ENCODE measurements around the gene ZSCAN26.
A peak's percentile ranks its signal among the peaks of the same experiment; 100 is the strongest.
"Not testable (repeated sequence)": the region's sequence is repeated elsewhere in the genome, so short reads cannot be mapped to it uniquely, and the experiment has no call there.

The ZSCAN26 gene

DNA sequence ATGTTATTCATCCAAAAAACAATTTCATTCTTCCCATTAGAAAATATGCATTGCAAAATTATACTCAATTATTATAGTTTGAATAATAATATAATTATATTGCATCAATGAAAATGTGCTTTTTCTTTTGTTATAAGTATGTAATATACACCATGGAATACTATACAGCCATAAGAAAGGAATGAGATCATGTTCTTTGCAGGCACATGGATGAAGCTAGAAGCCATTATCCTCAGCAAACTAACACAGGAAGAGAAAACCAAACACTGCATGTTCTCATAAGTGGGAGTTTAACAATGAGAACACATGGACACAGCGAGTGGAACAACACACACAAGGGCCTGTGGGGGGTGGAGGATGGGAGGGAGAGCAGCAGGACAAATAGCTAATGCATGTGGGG, 9.9 kb upstream of the ZSCAN26 start:
- no peak for DNase-seq

DNA sequence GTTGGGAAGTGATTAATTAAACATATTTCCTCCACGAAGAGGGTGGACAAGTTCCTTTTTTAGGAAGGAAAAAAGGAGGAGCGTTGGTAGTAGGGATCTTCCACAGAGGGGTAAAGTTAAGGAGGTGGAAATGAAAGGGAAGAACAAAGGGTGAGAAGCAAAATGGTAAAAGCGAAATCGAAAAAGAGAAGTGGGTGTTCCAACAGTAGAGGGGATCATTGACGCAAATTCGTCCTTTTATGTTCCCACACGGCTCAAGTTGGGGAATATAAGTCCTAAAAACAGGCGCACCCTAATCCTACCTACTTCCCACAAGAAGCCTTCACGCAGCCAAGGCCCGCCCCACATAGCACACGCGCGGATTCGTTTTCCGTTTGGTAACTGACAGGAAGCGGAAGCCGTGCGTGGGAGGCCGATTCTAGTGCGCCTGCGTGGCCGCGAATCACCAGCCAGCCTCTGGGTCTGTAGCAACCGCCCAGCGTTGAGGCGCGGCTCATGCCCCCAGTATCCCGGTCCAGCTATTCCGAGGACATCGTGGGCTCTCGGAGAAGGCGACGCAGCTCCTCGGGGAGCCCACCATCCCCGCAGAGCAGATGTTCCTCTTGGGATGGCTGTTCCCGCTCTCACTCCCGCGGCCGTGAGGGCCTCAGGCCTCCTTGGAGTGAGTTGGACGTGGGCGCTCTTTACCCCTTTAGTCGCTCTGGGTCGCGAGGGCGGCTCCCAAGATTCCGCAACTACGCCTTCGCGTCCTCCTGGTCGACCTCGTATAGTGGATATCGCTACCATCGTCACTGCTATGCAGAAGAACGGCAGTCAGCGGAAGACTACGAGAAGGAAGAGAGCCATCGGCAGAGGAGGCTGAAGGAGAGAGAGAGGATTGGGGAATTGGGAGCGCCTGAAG, 7.8 kb upstream of the ZSCAN26 start, which contains the start of gene NKAPL:
NKAPL (plus strand) TSS at position 421 of the 901 bp plus-strand sequence; CDS start at position 496, 75 bp downstream.
- peak; percentile 77 for DNase-seq

GRCh38 chr6:28263922-28264321, 3.0 kb upstream of the ZSCAN26 start:
- DNase-seq = no peak

DNA sequence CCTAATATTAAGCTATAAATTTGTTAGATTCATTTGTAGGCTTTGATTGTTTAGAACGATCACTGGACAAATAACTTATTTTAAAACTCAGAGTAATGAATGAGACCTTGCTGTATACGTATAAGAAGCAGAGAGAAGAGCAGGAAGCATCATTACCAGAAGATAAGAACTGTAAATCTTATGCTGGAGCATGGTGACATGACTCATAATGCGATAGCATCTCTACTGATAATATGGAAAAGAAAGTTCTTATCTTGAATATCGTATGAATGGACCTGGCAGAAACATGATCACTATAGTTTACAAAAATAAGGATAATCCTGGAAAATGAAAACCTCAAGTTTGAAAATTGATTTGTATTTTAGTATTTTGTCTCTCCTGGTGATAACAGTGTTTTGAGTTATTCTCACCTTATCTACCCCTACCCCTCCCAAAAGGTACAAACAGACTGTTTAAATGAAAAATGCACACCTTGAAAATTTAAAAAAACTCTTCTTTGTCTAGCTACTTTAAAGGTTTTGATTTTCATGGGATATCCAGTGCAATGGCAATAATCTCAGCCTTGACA, 2.0 kb upstream of the ZSCAN26 start:
- DNase-seq = no peak

DNA sequence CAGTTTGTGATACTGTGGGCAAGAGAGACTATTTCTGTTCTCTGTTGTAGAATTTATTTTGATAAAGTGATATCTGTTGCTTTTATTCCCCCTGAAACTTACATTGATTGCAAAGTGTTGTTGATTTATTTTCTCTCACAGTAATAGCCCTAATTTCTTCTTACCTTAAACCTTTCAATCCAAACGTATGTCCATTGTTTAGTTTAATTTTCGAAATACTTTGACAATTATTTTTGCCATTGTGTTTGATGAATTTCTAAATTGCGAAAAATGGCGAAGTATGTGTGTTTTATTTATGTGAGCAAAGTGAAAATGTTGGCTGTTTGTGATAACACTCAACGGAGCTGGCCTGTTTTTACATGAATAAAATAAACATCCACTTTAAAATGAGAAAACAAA, 381 bp upstream of the ZSCAN26 start:
- DNase-seq = no peak

DNA sequence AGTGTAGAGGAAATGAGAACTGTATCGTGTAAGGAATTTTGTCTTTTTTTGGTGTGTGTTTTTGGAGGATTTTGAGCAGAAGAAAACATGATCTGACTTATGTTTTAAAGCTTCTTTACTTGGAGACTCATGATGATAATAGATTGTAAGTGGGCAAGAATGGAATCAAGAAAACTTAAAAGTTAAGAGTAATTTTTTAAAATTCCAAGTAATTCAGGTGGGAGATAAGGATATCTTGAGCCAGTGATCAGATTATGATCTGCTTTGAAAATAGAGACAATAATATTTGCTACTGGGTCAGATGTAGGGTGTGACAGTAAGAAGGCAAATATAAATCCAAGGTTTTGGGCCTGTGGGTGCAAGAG, 734 bp downstream of the ZSCAN26 start:
- DNase-seq = no peak

DNA sequence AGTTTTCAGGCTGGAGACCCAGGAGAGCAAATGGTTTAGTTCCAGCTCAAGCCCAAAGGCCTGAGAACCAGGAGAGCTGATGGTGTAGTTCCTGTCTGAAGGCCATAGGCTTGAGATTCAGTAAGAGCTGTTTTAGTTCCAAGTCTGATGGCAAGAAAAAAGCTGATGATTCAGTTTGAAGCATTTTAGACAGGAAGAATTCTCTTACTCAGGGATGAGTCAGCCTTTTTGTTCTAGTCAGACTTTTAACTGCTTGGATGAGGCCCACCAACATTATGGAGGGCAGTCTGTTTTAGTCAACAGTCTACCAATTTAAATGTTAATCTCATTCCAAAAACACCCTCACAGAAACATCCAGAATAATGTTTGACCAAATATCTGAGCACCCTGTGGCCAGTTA, 2.5 kb downstream of the ZSCAN26 start:
- DNase-seq = peak; percentile 80

DNA sequence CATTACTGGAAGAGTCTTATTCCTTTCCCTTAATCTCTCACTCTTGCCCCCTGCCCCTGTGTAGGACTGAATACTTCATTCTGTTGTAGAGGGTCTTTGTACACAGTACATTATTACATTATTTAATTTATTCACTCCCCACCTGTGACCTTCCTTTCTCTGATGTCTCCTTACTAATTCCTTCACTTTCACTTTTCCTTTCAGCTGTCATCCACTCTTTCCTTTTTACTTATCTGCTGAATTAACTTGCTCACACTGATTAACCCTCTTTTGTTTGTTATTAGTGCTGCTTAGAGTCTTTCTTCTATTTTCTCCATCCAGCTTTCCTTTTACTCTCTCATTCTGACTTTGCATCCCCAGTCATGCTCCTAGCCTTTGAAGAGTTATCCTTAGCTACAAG, 7.9 kb downstream of the ZSCAN26 start:
- DNase-seq = no peak

GRCh38 chr6:28277746-28278145, 10.8 kb downstream of the ZSCAN26 start:
- DNase-seq = no peak

DNA sequence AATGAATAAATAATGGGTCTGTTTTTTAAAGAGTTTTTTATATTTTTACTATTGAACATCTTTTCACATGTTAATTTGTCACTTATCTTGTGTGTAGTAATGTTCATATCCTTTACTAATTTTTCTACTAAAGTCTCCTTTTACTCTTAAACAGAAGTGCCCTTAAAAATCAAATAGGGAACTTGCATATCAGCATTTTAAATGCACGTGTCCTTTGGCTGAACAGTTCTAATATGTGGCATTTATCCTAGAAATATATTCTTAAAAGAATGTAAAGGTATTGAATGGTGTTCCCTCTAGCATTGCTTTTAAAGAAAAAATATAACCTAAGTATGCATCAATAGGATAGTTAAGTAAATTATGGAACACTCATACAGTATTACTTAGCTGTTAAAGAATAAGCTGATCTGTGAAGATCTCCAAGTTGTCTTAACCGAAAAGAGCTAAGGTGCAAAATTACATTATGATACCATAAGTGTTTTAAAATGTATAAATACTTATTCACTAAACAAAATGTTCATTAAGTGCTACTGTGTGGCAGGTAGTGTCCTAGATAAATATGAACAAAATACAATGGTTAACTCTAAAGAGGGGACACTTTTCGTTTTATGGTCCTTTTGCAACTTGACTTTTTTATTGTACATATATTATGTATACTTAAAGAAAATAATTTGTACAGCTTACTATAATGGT, 13.8 kb downstream of the ZSCAN26 start:
- no peak for DNase-seq

GRCh38 chr6:28281288-28282064, 14.5 kb downstream of the ZSCAN26 start, which contains the start of gene PGBD1:
PGBD1 (plus strand) TSS chr6:28281572; CDS start chr6:28283814, 2,242 bp downstream.
- peak; percentile 82 for DNase-seq

GRCh38 chr6:28282926-28283325, 16.0 kb downstream of the ZSCAN26 start:
- peak; percentile 9 for DNase-seq

DNA sequence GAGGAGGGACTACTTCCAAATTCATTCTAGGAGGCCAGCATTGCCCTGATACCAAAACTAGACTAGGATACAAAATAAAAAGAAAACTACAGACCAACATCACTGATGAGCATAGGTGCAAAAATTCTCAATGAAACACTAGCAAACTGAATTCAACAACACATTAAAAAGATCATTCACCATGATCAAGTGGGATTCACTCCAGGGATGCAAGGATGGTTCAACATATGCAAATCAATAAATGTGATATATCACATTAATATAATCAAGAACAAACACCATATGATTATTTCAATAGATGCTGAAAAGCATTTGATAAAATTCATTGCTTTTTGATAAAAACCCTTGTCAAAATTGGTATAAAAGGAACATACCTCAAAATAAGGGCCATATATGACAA, 24.6 kb downstream of the ZSCAN26 start:
- DNase-seq = no peak

GRCh38 chr6:28295326-28295725, 28.4 kb downstream of the ZSCAN26 start:
- DNase-seq = no peak

GRCh38 chr6:28296520-28297060, 29.6 kb downstream of the ZSCAN26 start:
- DNase-seq = no peak

DNA sequence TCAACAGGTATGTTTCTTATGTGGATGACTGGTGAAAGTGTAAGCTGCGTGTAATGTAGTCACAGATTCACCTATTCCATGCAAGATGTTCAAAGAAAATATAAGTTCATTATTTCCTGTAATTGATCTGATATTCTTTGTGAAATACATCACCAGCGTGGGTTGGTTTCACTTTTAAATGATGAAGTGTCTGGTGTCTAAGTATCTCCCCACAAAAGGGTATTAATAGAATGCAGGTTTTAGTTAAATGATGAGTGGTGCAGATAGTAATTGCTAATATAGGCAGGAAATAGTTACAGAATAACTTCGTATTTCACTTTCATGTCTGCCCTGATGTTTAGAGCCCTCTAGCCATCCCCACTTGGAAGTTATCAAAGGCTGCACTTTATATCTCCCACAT, 36.6 kb downstream of the ZSCAN26 start:
- DNase-seq = no peak

GRCh38 chr6:28306363-28306762, 39.4 kb downstream of the ZSCAN26 start:
- DNase-seq = not testable (repeated sequence)

DNA sequence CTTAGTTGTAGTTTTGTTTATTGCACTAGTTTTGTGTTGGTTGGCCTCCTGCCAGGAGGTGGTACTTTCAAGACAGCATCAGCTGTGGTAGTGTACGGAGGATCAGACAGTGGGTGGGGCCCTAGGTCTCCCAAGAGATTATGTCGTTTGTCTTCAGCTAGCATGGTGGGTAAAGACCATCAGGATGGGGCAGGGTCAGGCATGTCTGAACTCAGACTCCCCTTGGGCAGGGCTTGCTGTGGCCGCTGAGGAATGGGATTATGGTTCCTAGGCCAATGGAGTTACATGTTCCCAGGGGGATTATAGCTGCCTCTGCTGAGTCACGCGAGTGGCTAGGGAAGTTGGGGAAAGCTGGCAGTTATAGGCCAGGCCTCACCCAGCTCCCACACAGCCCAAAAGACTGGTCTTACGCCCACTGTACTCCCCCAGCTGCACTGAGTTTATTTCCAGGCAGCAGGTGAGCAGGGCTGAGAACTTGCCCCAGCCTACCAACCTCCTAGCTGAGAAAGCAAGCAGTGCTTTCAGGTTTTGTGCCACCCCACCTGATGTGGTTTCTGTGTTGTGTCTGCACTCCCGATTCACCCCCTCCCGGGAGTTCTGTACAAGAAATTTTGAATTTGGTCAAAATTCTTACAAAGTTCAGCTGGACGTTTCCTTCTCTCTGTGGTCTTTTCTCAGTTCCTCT, 44.3 kb downstream of the ZSCAN26 start:
- peak; percentile 9 for DNase-seq

GRCh38 chr6:28312939-28313338, 46.0 kb downstream of the ZSCAN26 start:
- DNase-seq = no peak

GRCh38 chr6:28315628-28316027, 48.7 kb downstream of the ZSCAN26 start:
- peak; percentile 13 for DNase-seq

- not testable (repeated sequence) for DNase-seq
Measured at GRCh38 chr6:28317866-28318265, 50.9 kb downstream of the ZSCAN26 start.

GRCh38 chr6:28322661-28323060, 55.7 kb downstream of the ZSCAN26 start:
- no peak for DNase-seq

Data from fibroblast of skin of scalp (primary cell).